Measurements from ENCODE around the gene COMMD8. TPM values are rescaled to one million over a fixed set of nuclear protein-coding genes. Genes with fewer than 3 reads are reported as not detected.

The COMMD8 gene
- total RNA-seq, 2 experiments from 2014 or later = 4.4 to 5.4 TPM

DNA sequence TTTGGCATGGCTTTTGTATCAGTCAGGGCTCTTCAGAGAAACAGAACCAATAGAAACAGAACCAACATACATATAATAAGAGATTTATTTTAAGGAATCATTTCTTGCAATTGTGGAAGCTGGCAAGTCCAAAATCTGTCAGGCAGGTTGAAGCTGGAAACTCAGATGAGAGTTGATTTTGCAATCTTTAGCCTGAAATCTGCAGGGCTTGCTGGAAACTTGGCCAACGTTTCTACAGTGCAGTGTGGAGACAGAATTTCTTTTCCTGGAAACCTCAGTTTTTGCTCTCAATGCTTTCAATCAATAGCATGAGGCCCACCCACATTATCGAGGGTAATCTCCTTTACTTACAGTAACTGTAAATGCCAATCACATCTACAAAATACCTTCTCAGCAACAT lies 45.4 kb downstream of the COMMD8 start:
- Histone ChIP-seq H3K9me3 (ENCODE audit: control insufficient read depth in 1 of 2, insufficient read depth in 1 of 2, low read length in 2 of 2) (no peaks in the 10 kb centered on the region), H3K27me3 (ENCODE audit: control insufficient read depth in 1 of 2, insufficient read depth in 2 of 2, low read length in 2 of 2) (peaks cover 3 to 4% of the 10 kb centered on the region in 2 experiments), H3K4me1 (ENCODE audit: insufficient read depth, low read length) (no peaks in the 10 kb centered on the region), H3K4me3 (ENCODE audit: low read length) (no peak overlapping the region), H3K27ac (ENCODE audit: low read depth in 1 of 2, low read length in 2 of 2) (no peak overlapping the region), H3K36me3 (ENCODE audit: insufficient read depth, low read length) (no peaks in the 10 kb centered on the region)
- Mint-ChIP-seq H3K9me3 (no peaks in the 10 kb centered on the region), H3K27ac (no peak overlapping the region), H3K36me3 (ENCODE audit: low read depth) (no peaks in the 10 kb centered on the region), H3K27me3 (peaks cover 6% of the 10 kb centered on the region), H3K4me3 (no peak overlapping the region), H3K4me1 (ENCODE audit: low read depth) (no peaks in the 10 kb centered on the region)
- TF ChIP-seq, protein P1, sequence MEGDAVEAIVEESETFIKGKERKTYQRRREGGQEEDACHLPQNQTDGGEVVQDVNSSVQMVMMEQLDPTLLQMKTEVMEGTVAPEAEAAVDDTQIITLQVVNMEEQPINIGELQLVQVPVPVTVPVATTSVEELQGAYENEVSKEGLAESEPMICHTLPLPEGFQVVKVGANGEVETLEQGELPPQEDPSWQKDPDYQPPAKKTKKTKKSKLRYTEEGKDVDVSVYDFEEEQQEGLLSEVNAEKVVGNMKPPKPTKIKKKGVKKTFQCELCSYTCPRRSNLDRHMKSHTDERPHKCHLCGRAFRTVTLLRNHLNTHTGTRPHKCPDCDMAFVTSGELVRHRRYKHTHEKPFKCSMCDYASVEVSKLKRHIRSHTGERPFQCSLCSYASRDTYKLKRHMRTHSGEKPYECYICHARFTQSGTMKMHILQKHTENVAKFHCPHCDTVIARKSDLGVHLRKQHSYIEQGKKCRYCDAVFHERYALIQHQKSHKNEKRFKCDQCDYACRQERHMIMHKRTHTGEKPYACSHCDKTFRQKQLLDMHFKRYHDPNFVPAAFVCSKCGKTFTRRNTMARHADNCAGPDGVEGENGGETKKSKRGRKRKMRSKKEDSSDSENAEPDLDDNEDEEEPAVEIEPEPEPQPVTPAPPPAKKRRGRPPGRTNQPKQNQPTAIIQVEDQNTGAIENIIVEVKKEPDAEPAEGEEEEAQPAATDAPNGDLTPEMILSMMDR (IDR thresholded peaks at IDR 0.05) = no peak
- intact Hi-C loops (cut with DNase I, micrococcal nuclease) = no loop called here
- DNase-seq (no peak), ATAC-seq (ENCODE audit: poor library complexity) (no peak)
- CTCF ChIA-PET = no interaction called here
- POLR2A ChIA-PET = no interaction called here

DNA sequence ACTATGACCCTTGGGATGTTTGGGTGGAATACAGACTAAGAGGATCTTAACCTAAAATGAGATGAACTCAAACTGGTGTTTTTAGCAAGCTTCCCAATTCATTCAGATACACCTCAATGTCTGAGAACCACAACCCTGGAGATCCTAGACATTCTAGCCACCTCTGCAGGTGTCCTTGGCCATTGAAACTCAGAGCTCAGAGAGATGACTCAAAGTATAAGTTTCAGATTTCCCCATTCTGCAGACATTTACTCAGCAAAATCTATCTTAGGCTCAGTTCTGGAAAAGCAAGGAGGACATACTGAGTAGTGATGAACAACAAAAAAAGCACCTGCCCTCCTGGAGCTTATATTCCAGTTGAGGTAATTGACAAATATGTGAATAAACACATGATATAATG lies 47.8 kb downstream of the COMMD8 start:
- Histone ChIP-seq H3K9me3 (ENCODE audit: control insufficient read depth in 1 of 2, insufficient read depth in 1 of 2, low read length in 2 of 2) (no peaks in the 10 kb centered on the region), H3K27me3 (ENCODE audit: control insufficient read depth in 1 of 2, insufficient read depth in 2 of 2, low read length in 2 of 2) (peaks cover 0 to 3% of the 10 kb centered on the region in 2 experiments), H3K27ac (ENCODE audit: low read depth in 1 of 2, low read length in 2 of 2) (no peak overlapping the region), H3K4me1 (ENCODE audit: insufficient read depth, low read length) (no peaks in the 10 kb centered on the region), H3K4me3 (ENCODE audit: low read length) (no peak overlapping the region), H3K36me3 (ENCODE audit: insufficient read depth, low read length) (no peaks in the 10 kb centered on the region)
- ChIA-PET POLR2A (no interaction called here), CTCF (no interaction called here)
- ATAC-seq (ENCODE audit: poor library complexity) = no peak
- H3K4me1 Mint-ChIP-seq (ENCODE audit: low read depth) = no peaks in the 10 kb centered on the region
- TF ChIP-seq, protein P1 (IDR thresholded peaks at IDR 0.05) = no peak
- H3K36me3 Mint-ChIP-seq (ENCODE audit: low read depth) = no peaks in the 10 kb centered on the region
- peaks cover 6% of the 10 kb centered on the region for H3K27me3 Mint-ChIP-seq
- H3K27ac Mint-ChIP-seq = no peak overlapping the region
- intact Hi-C loops (cut with DNase I, micrococcal nuclease) = no loop called here
- no peak overlapping the region for H3K4me3 Mint-ChIP-seq
- no peak for DNase-seq
- no peaks in the 10 kb centered on the region for H3K9me3 Mint-ChIP-seq

DNA sequence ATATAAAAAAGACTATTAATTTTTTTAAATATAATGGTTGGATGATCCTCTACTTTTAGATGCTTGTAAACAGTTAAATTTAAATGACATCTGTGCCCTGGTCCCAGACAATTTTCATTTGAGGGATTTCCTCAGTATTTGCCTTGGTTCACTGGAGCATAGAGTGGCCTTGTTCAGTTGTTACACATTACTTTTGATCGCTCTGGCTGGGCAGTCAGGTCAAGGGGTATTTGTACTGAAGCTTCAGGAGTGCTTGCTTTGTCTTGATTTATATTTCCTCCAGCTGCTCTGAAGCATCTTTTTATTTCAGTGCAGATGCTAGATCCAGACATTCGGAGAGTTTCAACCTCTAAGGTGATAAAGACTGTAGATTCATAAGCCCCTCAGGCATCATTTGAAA lies 50.0 kb downstream of the COMMD8 start:
- POLR2A ChIA-PET = no interaction called here
- Mint-ChIP-seq H3K27ac (no peak overlapping the region), H3K4me3 (no peak overlapping the region), H3K27me3 (peaks cover 11% of the 10 kb centered on the region), H3K9me3 (no peaks in the 10 kb centered on the region), H3K4me1 (ENCODE audit: low read depth) (no peaks in the 10 kb centered on the region), H3K36me3 (ENCODE audit: low read depth) (no peaks in the 10 kb centered on the region)
- Histone ChIP-seq H3K9me3 (ENCODE audit: control insufficient read depth in 1 of 2, insufficient read depth in 1 of 2, low read length in 2 of 2) (peaks cover 0 to 4% of the 10 kb centered on the region in 2 experiments), H3K27ac (ENCODE audit: low read depth in 1 of 2, low read length in 2 of 2) (no peak overlapping the region), H3K4me1 (ENCODE audit: insufficient read depth, low read length) (no peaks in the 10 kb centered on the region), H3K36me3 (ENCODE audit: insufficient read depth, low read length) (no peaks in the 10 kb centered on the region), H3K27me3 (ENCODE audit: control insufficient read depth in 1 of 2, insufficient read depth in 2 of 2, low read length in 2 of 2) (peaks cover 0 to 3% of the 10 kb centered on the region in 2 experiments), H3K4me3 (ENCODE audit: low read length) (no peak overlapping the region)
- CTCF ChIA-PET = no interaction called here
- intact Hi-C loops (cut with DNase I, micrococcal nuclease) = no loop called here
- no peak for DNase-seq
- no peak for ATAC-seq (ENCODE audit: poor library complexity)
- TF ChIP-seq, protein P1 (IDR thresholded peaks at IDR 0.05) = no peak
